ENCODE data around the gene FDXACB1.

FDXACB1 gene

GRCh38 chr11:111846063-111846462, 32.9 kb downstream of the FDXACB1 start:
- no peak for DNase-seq (ENCODE audit: low read depth in 2 of 2)

- DNase-seq (ENCODE audit: low read depth in 2 of 2): no peak
These were observed 33.5 kb downstream of the FDXACB1 start for GRCh38 chr11:111845276-111846028.

GRCh38 chr11:111843661-111844060, 35.3 kb downstream of the FDXACB1 start:
- no peak for DNase-seq (ENCODE audit: low read depth in 2 of 2)

GRCh38 chr11:111841370-111842053, 37.5 kb downstream of the FDXACB1 start:
- peak; percentile 69 to 82 for DNase-seq (ENCODE audit: low read depth in 2 of 2)

GRCh38 chr11:111840143-111840542, 38.8 kb downstream of the FDXACB1 start:
- DNase-seq (ENCODE audit: low read depth in 2 of 2): no peak

GRCh38 chr11:111838054-111838453, 40.9 kb downstream of the FDXACB1 start:
- no peak for DNase-seq (ENCODE audit: low read depth in 2 of 2)

- DNase-seq (ENCODE audit: low read depth in 2 of 2): no peak
These were observed 41.5 kb downstream of the FDXACB1 start for GRCh38 chr11:111837366-111837891.

- DNase-seq (ENCODE audit: low read depth in 2 of 2): no peak
These were observed 42.2 kb downstream of the FDXACB1 start for GRCh38 chr11:111836721-111837120.

GRCh38 chr11:111836162-111836561, 42.8 kb downstream of the FDXACB1 start:
- no peak for DNase-seq (ENCODE audit: low read depth in 2 of 2)

GRCh38 chr11:111835665-111836064, 43.3 kb downstream of the FDXACB1 start:
- no peak for DNase-seq (ENCODE audit: low read depth in 2 of 2)

GRCh38 chr11:111834432-111835163, 44.4 kb downstream of the FDXACB1 start:
- no peak for DNase-seq (ENCODE audit: low read depth in 2 of 2)

GRCh38 chr11:111833524-111833923, 45.4 kb downstream of the FDXACB1 start:
- DNase-seq (ENCODE audit: low read depth in 2 of 2): no peak

GRCh38 chr11:111829185-111829968, 49.6 kb downstream of the FDXACB1 start:
- no peak for DNase-seq (ENCODE audit: low read depth in 2 of 2)

- no peak for DNase-seq (ENCODE audit: low read depth in 2 of 2)
These were observed 52.5 kb downstream of the FDXACB1 start for GRCh38 chr11:111826322-111826950.
